DND-41 (cell line): Measurements from ENCODE around the gene POU2AF1.

Experiments used
- CTCF ChIP-seq: IDR thresholded peaks from 2 replicates; pipeline ENCODE4 v1.5.1; 2012; ENCODE audit warnings: borderline replicate concordance, low read length, moderate library complexity, mild to moderate bottlenecking; ENCODE audit not compliant: poor library complexity, severe bottlenecking; ENCODE audit errors: extremely low read depth
- EZH2 ChIP-seq: IDR thresholded peaks from 3 replicates; pipeline ENCODE4 v1.6.1; 2012; ENCODE audit warnings: borderline replicate concordance, low read depth, mild to moderate bottlenecking, moderate library complexity, low read length, inconsistent platforms; ENCODE audit not compliant: severe bottlenecking

GRCh38 chr11:111339758-111340388, 39.2 kb downstream of the POU2AF1 start:
- TF ChIP-seq CTCF = no peak
- no peak for TF ChIP-seq EZH2
